Mucosa of descending colon (tissue), 3 donors: ENCODE results near the gene C11orf21. TPM values are rescaled to one million over a fixed set of nuclear protein-coding genes. Genes with fewer than 3 reads are reported as not detected.

Experiments used
- ATAC-seq: fragments of 200-7000 bp; cut with Tn5 transposase; one replicate; pipeline ENCODE4 v1.9.1; 2020; ENCODE audit warnings: mild to moderate bottlenecking, moderate library complexity
- DNase-seq, 3 donors: peaks; one replicate each; pipeline ENCODE4 v3.0.0-alpha.2; 2020
- H3K36me3 ChIP-seq: fragments of 200-600 bp; one replicate; pipeline ENCODE4 v1.8.0; 2021; ENCODE audit warnings: low read depth, mild to moderate bottlenecking
- H3K4me1 ChIP-seq: fragments of 200-600 bp; one replicate; pipeline ENCODE4 v1.8.0; 2021; ENCODE audit warnings: low read depth, mild to moderate bottlenecking
- H3K4me3 ChIP-seq: fragments of 200-600 bp; one replicate; pipeline ENCODE4 v1.8.0; 2021; ENCODE audit warnings: mild to moderate bottlenecking
- H3K9me3 ChIP-seq: fragments of 200-600 bp; one replicate; pipeline ENCODE4 v1.8.0; 2021; ENCODE audit warnings: mild to moderate bottlenecking
- CTCF ChIP-seq: fragments of 200-600 bp; IDR thresholded peaks from one replicate; pipeline ENCODE4 v1.8.0; 2022; ENCODE audit warnings: antibody characterized with exemption, mild to moderate bottlenecking
- intact Hi-C, 2 donors: fragments of 100-400 bp; cut with DNase I in 1 of 2; cut with micrococcal nuclease in 1 of 2; formaldehyde crosslinking; loops; one replicate each; pipeline versions ENCODE4 v1.11.0 to v1.11.1; 2022; cut with DNase I, micrococcal nuclease
- total RNA-seq, 3 donors: library from RNA; stranded (reverse); fragmentation: NEBNext Ultra II Directional in 2 of 3; extraction: Animal tissue kit (Norgen Biotek cat#: 25700) in 2 of 3; gene quantifications; one replicate each; pipeline versions ENCODE4 v1.2.1 to v1.2.4, GENCODE V29; 2021 to 2023
- donor health status: DM: no; HTN: no; CAD: no; lungs with moderate emphysema.
- donor health status: DM: no; HTN: no; CAD: no.
- donor health status: DM: no; HTN: yes; CAD: no.

The C11orf21 gene
- total RNA-seq, 3 donors from 2014 or later = 0.35 to 2.3 (median 1.9) TPM

- H3K36me3 ChIP-seq = no peaks in the 10 kb centered on the region
- no peak overlapping the region for H3K4me3 ChIP-seq
- peak in 1 of 3 donors; percentile 22 for DNase-seq
- TF ChIP-seq CTCF = no peak
- H3K9me3 ChIP-seq = no peaks in the 10 kb centered on the region
- intact Hi-C loops = no loop called here
- H3K4me1 ChIP-seq = peaks cover 14% of the 10 kb centered on the region
- ATAC-seq = no peak
Observed at GRCh38 chr11:2310073-2310785, 8.5 kb upstream of the C11orf21 start.

GRCh38 chr11:2309251-2310072, 7.7 kb upstream of the C11orf21 start:
- Histone ChIP-seq H3K36me3 (no peaks in the 10 kb centered on the region), H3K9me3 (no peaks in the 10 kb centered on the region), H3K4me1 (peaks cover 12% of the 10 kb centered on the region), H3K4me3 (no peak overlapping the region)
- DNase-seq (peak in 1 of 3 donors; percentile 36), ATAC-seq (no peak)
- intact Hi-C loops = no loop called here
- TF ChIP-seq CTCF = no peak

- ATAC-seq = no peak
- H3K9me3 ChIP-seq = no peaks in the 10 kb centered on the region
- no peak for TF ChIP-seq CTCF
- H3K4me3 ChIP-seq = no peak overlapping the region
- intact Hi-C loops = no loop called here
- peaks cover 8% of the 10 kb centered on the region for H3K4me1 ChIP-seq
- H3K36me3 ChIP-seq = no peaks in the 10 kb centered on the region
- peak in 1 of 3 donors; percentile 43 for DNase-seq
Observed at GRCh38 chr11:2308713-2309112, 7.0 kb upstream of the C11orf21 start.

- TF ChIP-seq CTCF = no peak
- Histone ChIP-seq H3K36me3 (no peaks in the 10 kb centered on the region), H3K9me3 (no peaks in the 10 kb centered on the region), H3K4me3 (no peak overlapping the region), H3K4me1 (peaks cover 8% of the 10 kb centered on the region)
- DNase-seq = peak in 1 of 3 donors; percentile 47
- no peak for ATAC-seq
- intact Hi-C loops = no loop called here
Observed at GRCh38 chr11:2307501-2308331, 6.0 kb upstream of the C11orf21 start.

- Histone ChIP-seq H3K9me3 (no peaks in the 10 kb centered on the region), H3K4me1 (peaks cover 8% of the 10 kb centered on the region), H3K4me3 (no peak overlapping the region), H3K36me3 (no peaks in the 10 kb centered on the region)
- peak in 1 of 3 donors; percentile 57 for DNase-seq
- intact Hi-C loops = no loop called here
- no peak for ATAC-seq
- TF ChIP-seq CTCF = no peak
Observed at GRCh38 chr11:2306877-2307500, 5.3 kb upstream of the C11orf21 start.
